HepG2 (cell line): ENCODE measurements around the gene NFE2L1. TPM values are rescaled to one million over a fixed set of nuclear protein-coding genes. Genes with fewer than 3 reads are reported as not detected.

Experiments used
- AGO2 ChIP-seq: fragments of 200-400 bp; formaldehyde crosslinking; optimal IDR thresholded peaks from 2 replicates; pipeline ENCODE3; 2017; ENCODE audit warnings: mild to moderate bottlenecking, low read depth, low read length, moderate library complexity
- GPN1 ChIP-seq: sonication (generic); formaldehyde crosslinking; IDR thresholded peaks from 2 replicates; pipeline ENCODE4 v1.5.1; 2020; ENCODE audit warnings: missing genetic modification reagents, borderline replicate concordance
- HIVEP1 ChIP-seq: sonication (generic); formaldehyde crosslinking; IDR thresholded peaks from 2 replicates; pipeline ENCODE4 v1.4.0; 2020; ENCODE audit warnings: mild to moderate bottlenecking, missing genetic modification reagents
- KLF6 ChIP-seq: IDR thresholded peaks from 2 replicates; pipeline ENCODE4 v1.8.0; 2016; ENCODE audit warnings: missing biosample characterization, missing genetic modification reagents
- NCOA2 ChIP-seq: sonication (generic); formaldehyde crosslinking; IDR thresholded peaks from 2 replicates; pipeline ENCODE4 v1.8.0; 2022; ENCODE audit warnings: inconsistent platforms
- NFE2L2 ChIP-seq: fragments of 150-350 bp; IDR thresholded peaks from 2 replicates; pipeline ENCODE4 v1.6.1; 2014; ENCODE audit warnings: low read length
- RAD51 ChIP-seq: fragments of 450-650 bp; IDR thresholded peaks from 2 replicates; pipeline ENCODE4 v1.6.1; 2016; ENCODE audit warnings: borderline replicate concordance
- SALL1 ChIP-seq: sonication (generic); formaldehyde crosslinking; IDR thresholded peaks from 2 replicates; pipeline ENCODE4 v1.8.0; 2022; ENCODE audit warnings: mild to moderate bottlenecking, missing genetic modification reagents
- SATB2 ChIP-seq: sonication (generic); formaldehyde crosslinking; IDR thresholded peaks from 2 replicates; pipeline ENCODE4 v1.5.0; 2020; ENCODE audit warnings: missing genetic modification reagents
- SMAD3 ChIP-seq: sonication (generic); formaldehyde crosslinking; IDR thresholded peaks from 2 replicates; pipeline ENCODE4 v1.4.0; 2020; ENCODE audit warnings: missing genetic modification reagents
- SMARCE1 ChIP-seq: fragments of 450-650 bp; IDR thresholded peaks from 2 replicates; pipeline ENCODE4 v1.6.1; 2017; ENCODE audit warnings: borderline replicate concordance
- SMC3 ChIP-seq: IDR thresholded peaks from 2 replicates; pipeline ENCODE4 v1.6.1; 2011; ENCODE audit warnings: low read length, improper control_type of control experiment
- ZNF678 ChIP-seq: sonication (generic); formaldehyde crosslinking; IDR thresholded peaks from 2 replicates; pipeline ENCODE4 v1.4.0; 2020; ENCODE audit warnings: mild to moderate bottlenecking, missing genetic modification reagents
- ZNF746 ChIP-seq: sonication (generic); formaldehyde crosslinking; IDR thresholded peaks from 2 replicates; pipeline ENCODE4 v1.8.0; 2022; ENCODE audit warnings: mild to moderate bottlenecking, missing genetic modification reagents
- ZNF780A ChIP-seq: sonication (generic); formaldehyde crosslinking; IDR thresholded peaks from 2 replicates; pipeline ENCODE4 v1.8.0; 2022; ENCODE audit warnings: mild to moderate bottlenecking, missing genetic modification reagents, moderate library complexity
- ZSCAN22 ChIP-seq: sonication (generic); formaldehyde crosslinking; IDR thresholded peaks from 2 replicates; pipeline ENCODE4 v1.4.0; 2020; ENCODE audit warnings: mild to moderate bottlenecking, missing genetic modification reagents
- polyA plus RNA-seq, 8 experiments: library from polyadenylated mRNA; depleted of rRNA in 3 of 8; stranded (reverse) in 7 of 8; unstranded in 1 of 8; fragments of >200 nt; fragmentation: Illumina TruSeq in 4 of 8; extraction: Trizol in 4 of 8; gene quantifications; 2 replicates each; pipeline versions ENCODE4 v1.2.1 to v1.2.3, GENCODE V29; 2011 to 2016; ENCODE audit warnings: low read depth in 4 of 8, missing spikeins in 1 of 8, mixed read lengths in 1 of 8; ENCODE audit not compliant: insufficient read depth in 1 of 8
- total RNA-seq, 5 experiments: library from RNA; depleted of rRNA; stranded (reverse); fragments of >200 nt; fragmentation: Illumina TruSeq; extraction: Trizol; gene quantifications; 2 replicates each; pipeline ENCODE4 v1.2.3, GENCODE V29; 2016; ENCODE audit warnings: low read depth in 1 of 5
- TF ChIP-seq, protein P1 (sequence below): sonication (generic); formaldehyde crosslinking; conservative IDR thresholded peaks from 2 replicates; pipeline ENCODE4 v1.5.0; 2020; ENCODE audit warnings: missing genetic modification reagents
- TF ChIP-seq, protein P2 (sequence below), 2 experiments: IDR thresholded peaks; 2 replicates each; pipeline ENCODE4 v1.6.1; 2011 to 2012; ENCODE audit warnings: low read length in 2 of 2, borderline replicate concordance in 1 of 2, low read depth in 1 of 2, mild to moderate bottlenecking in 1 of 2, moderate library complexity in 1 of 2
- TF ChIP-seq, protein P3 (sequence below): sonication (generic); formaldehyde crosslinking; IDR thresholded peaks from 2 replicates; pipeline ENCODE4 v1.8.1; 2023; ENCODE audit warnings: mild to moderate bottlenecking, missing genetic modification reagents, borderline replicate concordance
- TF ChIP-seq, protein P4 (sequence below): sonication (generic); formaldehyde crosslinking; IDR thresholded peaks from 2 replicates; pipeline ENCODE4 v1.5.0; 2020; ENCODE audit warnings: missing genetic modification reagents, mild to moderate bottlenecking, borderline replicate concordance
- TF ChIP-seq, protein P5 (sequence below): conservative IDR thresholded peaks from 2 replicates; pipeline ENCODE4 v1.6.1; 2018; ENCODE audit warnings: missing genetic modification reagents
- TF ChIP-seq, protein P6 (sequence below): sonication (generic); formaldehyde crosslinking; IDR thresholded peaks from 2 replicates; pipeline ENCODE4 v1.9.0; 2021; ENCODE audit warnings: missing genetic modification reagents, mild to moderate bottlenecking, borderline replicate concordance

The NFE2L1 gene
- total and polyA plus RNA-seq, 2 of the 13 experiments (the other 11 are each of a cell fraction or from before 2014, with no cell fraction given) = 67.0 to 234 TPM

DNA sequence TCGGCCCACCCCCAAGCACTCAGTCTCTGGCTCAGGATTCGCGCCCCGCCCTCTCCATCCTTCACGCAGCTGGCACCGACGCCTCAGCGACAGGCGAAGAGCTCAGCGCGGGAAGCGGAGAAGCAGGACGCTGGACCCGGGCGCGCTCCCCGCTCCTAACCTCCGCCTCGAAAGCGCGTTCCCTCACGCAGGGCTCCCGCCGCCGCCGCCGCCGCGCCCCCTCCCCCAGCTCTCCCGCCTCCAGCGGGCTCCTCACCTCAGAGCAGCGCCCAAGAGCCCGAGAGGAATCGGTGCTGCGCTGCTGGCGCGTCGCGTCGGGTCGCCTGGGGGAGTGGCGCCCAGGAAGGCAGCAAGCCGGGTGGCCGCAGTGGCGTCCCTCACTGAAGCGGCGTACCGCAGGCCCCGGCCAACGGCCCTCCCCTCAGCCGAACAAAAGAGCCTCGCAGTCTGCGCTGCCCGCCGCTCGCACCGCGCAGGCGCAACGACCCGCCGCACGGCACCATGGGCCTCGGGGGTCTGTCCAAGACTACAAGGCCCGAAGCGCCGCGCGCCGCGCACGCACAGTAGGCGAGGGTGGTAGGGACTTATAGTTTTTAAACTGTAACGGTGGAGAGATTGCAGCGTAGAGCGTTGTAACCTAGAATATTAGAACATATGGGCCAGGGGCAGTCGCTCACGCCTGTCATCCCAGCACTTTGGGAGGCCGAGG lies 53.0 kb downstream of the NFE2L1 start, which contains the start of gene CBX1 (continued):
- TF ChIP-seq, protein P1, sequence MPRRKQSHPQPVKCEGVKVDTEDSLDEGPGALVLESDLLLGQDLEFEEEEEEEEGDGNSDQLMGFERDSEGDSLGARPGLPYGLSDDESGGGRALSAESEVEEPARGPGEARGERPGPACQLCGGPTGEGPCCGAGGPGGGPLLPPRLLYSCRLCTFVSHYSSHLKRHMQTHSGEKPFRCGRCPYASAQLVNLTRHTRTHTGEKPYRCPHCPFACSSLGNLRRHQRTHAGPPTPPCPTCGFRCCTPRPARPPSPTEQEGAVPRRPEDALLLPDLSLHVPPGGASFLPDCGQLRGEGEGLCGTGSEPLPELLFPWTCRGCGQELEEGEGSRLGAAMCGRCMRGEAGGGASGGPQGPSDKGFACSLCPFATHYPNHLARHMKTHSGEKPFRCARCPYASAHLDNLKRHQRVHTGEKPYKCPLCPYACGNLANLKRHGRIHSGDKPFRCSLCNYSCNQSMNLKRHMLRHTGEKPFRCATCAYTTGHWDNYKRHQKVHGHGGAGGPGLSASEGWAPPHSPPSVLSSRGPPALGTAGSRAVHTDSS (CRISPR knock-in tag) = peak; percentile 54; the same call in 1 of the 2 replicates
- TF ChIP-seq NFE2L2 (no peak), NCOA2 (no peak), SMAD3 (CRISPR knock-in tag) (no peak; the same call in 1 of the 2 replicates), ZNF746 (CRISPR knock-in tag) (peak; percentile 82), GPN1 (CRISPR knock-in tag) (no peak; the same call in 1 of the 2 replicates), AGO2 (peak; percentile 69), SMC3 (no peak), RAD51 (no peak), KLF6 (CRISPR knock-in tag) (peak; percentile 72), ZSCAN22 (CRISPR knock-in tag) (no peak), HIVEP1 (CRISPR knock-in tag) (peak; percentile 92), SATB2 (CRISPR knock-in tag) (0 out of 2 replicates have a peak, but pooled peaks have one; percentile 32), SMARCE1 (no peak), ZNF780A (peak; percentile 86; the same call in 1 of the 2 replicates), SALL1 (CRISPR knock-in tag) (peak; percentile 93), ZNF678 (CRISPR knock-in tag) (peak; percentile 93)
- TF ChIP-seq, protein P2, sequence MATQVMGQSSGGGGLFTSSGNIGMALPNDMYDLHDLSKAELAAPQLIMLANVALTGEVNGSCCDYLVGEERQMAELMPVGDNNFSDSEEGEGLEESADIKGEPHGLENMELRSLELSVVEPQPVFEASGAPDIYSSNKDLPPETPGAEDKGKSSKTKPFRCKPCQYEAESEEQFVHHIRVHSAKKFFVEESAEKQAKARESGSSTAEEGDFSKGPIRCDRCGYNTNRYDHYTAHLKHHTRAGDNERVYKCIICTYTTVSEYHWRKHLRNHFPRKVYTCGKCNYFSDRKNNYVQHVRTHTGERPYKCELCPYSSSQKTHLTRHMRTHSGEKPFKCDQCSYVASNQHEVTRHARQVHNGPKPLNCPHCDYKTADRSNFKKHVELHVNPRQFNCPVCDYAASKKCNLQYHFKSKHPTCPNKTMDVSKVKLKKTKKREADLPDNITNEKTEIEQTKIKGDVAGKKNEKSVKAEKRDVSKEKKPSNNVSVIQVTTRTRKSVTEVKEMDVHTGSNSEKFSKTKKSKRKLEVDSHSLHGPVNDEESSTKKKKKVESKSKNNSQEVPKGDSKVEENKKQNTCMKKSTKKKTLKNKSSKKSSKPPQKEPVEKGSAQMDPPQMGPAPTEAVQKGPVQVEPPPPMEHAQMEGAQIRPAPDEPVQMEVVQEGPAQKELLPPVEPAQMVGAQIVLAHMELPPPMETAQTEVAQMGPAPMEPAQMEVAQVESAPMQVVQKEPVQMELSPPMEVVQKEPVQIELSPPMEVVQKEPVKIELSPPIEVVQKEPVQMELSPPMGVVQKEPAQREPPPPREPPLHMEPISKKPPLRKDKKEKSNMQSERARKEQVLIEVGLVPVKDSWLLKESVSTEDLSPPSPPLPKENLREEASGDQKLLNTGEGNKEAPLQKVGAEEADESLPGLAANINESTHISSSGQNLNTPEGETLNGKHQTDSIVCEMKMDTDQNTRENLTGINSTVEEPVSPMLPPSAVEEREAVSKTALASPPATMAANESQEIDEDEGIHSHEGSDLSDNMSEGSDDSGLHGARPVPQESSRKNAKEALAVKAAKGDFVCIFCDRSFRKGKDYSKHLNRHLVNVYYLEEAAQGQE (IDR thresholded peaks at IDR 0.05; ENCODE audit: borderline replicate concordance in 1 of 2, low read depth in 1 of 2, low read length in 2 of 2) = no peak; a peak in 1 of 4 replicates
- TF ChIP-seq, protein P3, sequence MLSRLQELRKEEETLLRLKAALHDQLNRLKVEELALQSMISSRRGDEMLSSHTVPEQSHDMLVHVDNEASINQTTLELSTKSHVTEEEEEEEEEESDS (CRISPR knock-in tag) = no peak; the same call in 1 of the 2 replicates
- TF ChIP-seq, protein P4, sequence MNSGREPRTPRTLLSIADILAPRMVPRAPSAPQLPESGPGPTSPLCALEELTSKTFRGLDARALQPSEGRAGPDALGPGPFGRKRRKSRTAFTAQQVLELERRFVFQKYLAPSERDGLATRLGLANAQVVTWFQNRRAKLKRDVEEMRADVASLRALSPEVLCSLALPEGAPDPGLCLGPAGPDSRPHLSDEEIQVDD (CRISPR knock-in tag) = no peak; the same call in 1 of the 2 replicates
- TF ChIP-seq, protein P5, sequence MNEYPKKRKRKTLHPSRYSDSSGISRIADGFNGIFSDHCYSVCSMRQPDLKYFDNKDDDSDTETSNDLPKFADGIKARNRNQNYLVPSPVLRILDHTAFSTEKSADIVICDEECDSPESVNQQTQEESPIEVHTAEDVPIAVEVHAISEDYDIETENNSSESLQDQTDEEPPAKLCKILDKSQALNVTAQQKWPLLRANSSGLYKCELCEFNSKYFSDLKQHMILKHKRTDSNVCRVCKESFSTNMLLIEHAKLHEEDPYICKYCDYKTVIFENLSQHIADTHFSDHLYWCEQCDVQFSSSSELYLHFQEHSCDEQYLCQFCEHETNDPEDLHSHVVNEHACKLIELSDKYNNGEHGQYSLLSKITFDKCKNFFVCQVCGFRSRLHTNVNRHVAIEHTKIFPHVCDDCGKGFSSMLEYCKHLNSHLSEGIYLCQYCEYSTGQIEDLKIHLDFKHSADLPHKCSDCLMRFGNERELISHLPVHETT (CRISPR knock-in tag) = peak; percentile 61; the same call in 1 of the 2 replicates
- TF ChIP-seq, protein P6, sequence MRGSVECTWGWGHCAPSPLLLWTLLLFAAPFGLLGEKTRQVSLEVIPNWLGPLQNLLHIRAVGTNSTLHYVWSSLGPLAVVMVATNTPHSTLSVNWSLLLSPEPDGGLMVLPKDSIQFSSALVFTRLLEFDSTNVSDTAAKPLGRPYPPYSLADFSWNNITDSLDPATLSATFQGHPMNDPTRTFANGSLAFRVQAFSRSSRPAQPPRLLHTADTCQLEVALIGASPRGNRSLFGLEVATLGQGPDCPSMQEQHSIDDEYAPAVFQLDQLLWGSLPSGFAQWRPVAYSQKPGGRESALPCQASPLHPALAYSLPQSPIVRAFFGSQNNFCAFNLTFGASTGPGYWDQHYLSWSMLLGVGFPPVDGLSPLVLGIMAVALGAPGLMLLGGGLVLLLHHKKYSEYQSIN (CRISPR knock-in tag) = no peak
